ENCODE data around the gene TLE1. TPM values are rescaled to one million over a fixed set of nuclear protein-coding genes. Genes with fewer than 3 reads are reported as not detected.

The TLE1 gene
- total and polyA plus RNA-seq, 10 of the 15 experiments (the other 5 are each of a cell fraction or from before 2014, with no cell fraction given) = 0.04 to 0.23 (median 0.10) TPM; not detected in 6

DNA sequence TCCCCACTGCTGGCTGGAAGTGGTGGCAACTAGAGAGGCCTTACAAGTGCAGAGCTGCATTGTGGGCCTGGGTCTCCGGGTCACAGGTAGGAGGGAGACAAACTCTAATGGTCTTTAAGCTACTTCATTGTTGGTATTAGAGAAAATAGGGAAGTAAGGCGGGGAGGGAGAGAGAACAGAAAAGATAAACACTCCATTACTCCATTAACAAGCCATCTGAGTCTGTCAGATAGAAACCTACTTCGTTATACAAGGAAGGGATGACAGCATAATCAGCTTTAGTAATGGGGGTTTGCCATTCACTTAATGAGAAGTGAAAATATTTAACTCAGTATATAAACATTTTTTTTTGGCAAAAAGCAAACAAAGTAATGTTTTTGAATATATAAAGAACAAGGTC lies 107.4 kb downstream of the TLE1 start:
- ChIA-PET SMC1A (ENCODE audit: uncharacterized antibody, unreplicated experiment) (no interaction called here), POLR2A (interaction anchor here (0.6 kb wide), 1 partner anchor 12 kb away, joined by 3 read pairs; no protein-coding TSS in a partner anchor), RAD21 (ENCODE audit: unreplicated experiment) (no interaction called here), CTCF (no interaction called here)
- WGBS (ENCODE audit: insufficient coverage, insufficient replicate concordance, low lambda C conversion rate, missing lambda C conversion rate) = 5% methylated on average over 3 of the region's 3 CpGs
- H3K79me2 ChIP-seq (ENCODE audit: control insufficient read depth, insufficient read depth, low read length) = no peaks in the 10 kb centered on the region
- H3K4me1 ChIP-seq (ENCODE audit: control insufficient read depth, insufficient read depth, low read length) = no peaks in the 10 kb centered on the region
- in situ Hi-C loops (cut with MboI) = no loop called here
- ATAC-seq (no peak), DNase-seq (ENCODE audit: low read depth, low spot score) (no peak), FAIRE-seq (no peak)
- no peak overlapping the region for H2AFZ ChIP-seq (ENCODE audit: control insufficient read depth, low read depth, low read length)
- BruUV-seq (replicated peaks) = no TSS peak
- no peak overlapping the region for H3K4me3 ChIP-seq
- intact Hi-C loops (cut with micrococcal nuclease; ENCODE audit: unreplicated experiment) = no loop called here
- no peak overlapping the region for H3K27ac ChIP-seq (ENCODE audit: control insufficient read depth, insufficient read depth)
- no peaks in the 10 kb centered on the region for H3K9me3 ChIP-seq (replicated peaks; ENCODE audit: control insufficient read depth, insufficient read depth, low read length)
- H3K9ac ChIP-seq (ENCODE audit: control insufficient read depth, insufficient read depth, low read length) = no peak overlapping the region
- no peak overlapping the region for H3K4me2 ChIP-seq (ENCODE audit: control insufficient read depth, insufficient read depth)
- no peaks in the 10 kb centered on the region for H3K36me3 ChIP-seq (ENCODE audit: control insufficient read depth in 2 of 2, insufficient read depth in 2 of 2, low read length in 1 of 2)
- no peak for TF ChIP-seq PML (IDR thresholded peaks at IDR 0.05; ENCODE audit: low read length)
- H4K20me1 ChIP-seq (ENCODE audit: control insufficient read depth, insufficient read depth) = no peaks in the 10 kb centered on the region
- no peaks in the 10 kb centered on the region for H3K27me3 ChIP-seq (replicated peaks in 1 of 2; ENCODE audit: control insufficient read depth in 2 of 2, insufficient read depth in 2 of 2, low read length in 1 of 2)

DNA sequence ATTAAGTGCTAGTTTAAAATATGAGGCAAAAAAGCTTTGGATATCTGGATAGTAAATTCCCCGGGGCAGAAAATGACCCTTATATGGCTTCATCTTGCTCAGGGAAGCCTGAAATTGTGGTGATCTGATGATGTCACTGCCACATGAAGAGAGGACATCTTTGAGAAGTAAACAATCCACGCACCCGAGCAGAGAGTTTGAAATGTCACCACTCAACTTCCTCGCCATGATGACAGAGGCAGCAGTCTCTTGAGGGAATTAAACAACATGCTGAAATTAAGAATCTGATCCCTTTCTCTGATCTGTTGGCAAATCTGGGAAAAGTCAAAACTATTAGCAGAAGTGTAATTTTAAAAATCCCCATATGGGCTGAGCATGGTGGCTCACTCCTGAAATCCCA lies 110.0 kb downstream of the TLE1 start:
- CTCF ChIA-PET = no interaction called here
- in situ Hi-C loops (cut with MboI) = no loop called here
- TF ChIP-seq, protein P1, sequence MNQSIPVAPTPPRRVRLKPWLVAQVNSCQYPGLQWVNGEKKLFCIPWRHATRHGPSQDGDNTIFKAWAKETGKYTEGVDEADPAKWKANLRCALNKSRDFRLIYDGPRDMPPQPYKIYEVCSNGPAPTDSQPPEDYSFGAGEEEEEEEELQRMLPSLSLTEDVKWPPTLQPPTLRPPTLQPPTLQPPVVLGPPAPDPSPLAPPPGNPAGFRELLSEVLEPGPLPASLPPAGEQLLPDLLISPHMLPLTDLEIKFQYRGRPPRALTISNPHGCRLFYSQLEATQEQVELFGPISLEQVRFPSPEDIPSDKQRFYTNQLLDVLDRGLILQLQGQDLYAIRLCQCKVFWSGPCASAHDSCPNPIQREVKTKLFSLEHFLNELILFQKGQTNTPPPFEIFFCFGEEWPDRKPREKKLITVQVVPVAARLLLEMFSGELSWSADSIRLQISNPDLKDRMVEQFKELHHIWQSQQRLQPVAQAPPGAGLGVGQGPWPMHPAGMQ (IDR thresholded peaks at IDR 0.05; ENCODE audit: borderline replicate concordance) = no peak
- TF ChIP-seq STAT3 (IDR thresholded peaks at IDR 0.05; ENCODE audit: low read depth, low read length) = no peak
- TF ChIP-seq GATAD2B (conservative IDR thresholded peaks at IDR 0.05; ENCODE audit: low read depth) = no peak
- TF ChIP-seq ZNF207 (IDR thresholded peaks at IDR 0.05; ENCODE audit: borderline replicate concordance) = no peak
- TF ChIP-seq SP1 (IDR thresholded peaks at IDR 0.05; ENCODE audit: low read depth, low read length) = no peak
- no peak for TF ChIP-seq YBX1 (IDR thresholded peaks at IDR 0.05)
- no peak for TF ChIP-seq WRNIP1 (IDR thresholded peaks at IDR 0.05; ENCODE audit: borderline replicate concordance, low read depth, low read length)
- TF ChIP-seq MTA3 (IDR thresholded peaks at IDR 0.05; ENCODE audit: borderline replicate concordance, low read length) = no peak
- TF ChIP-seq DPF2 (IDR thresholded peaks at IDR 0.05) = no peak
- no peak for TF ChIP-seq TARDBP (IDR thresholded peaks at IDR 0.05; ENCODE audit: borderline replicate concordance)
- TF ChIP-seq, protein P2, sequence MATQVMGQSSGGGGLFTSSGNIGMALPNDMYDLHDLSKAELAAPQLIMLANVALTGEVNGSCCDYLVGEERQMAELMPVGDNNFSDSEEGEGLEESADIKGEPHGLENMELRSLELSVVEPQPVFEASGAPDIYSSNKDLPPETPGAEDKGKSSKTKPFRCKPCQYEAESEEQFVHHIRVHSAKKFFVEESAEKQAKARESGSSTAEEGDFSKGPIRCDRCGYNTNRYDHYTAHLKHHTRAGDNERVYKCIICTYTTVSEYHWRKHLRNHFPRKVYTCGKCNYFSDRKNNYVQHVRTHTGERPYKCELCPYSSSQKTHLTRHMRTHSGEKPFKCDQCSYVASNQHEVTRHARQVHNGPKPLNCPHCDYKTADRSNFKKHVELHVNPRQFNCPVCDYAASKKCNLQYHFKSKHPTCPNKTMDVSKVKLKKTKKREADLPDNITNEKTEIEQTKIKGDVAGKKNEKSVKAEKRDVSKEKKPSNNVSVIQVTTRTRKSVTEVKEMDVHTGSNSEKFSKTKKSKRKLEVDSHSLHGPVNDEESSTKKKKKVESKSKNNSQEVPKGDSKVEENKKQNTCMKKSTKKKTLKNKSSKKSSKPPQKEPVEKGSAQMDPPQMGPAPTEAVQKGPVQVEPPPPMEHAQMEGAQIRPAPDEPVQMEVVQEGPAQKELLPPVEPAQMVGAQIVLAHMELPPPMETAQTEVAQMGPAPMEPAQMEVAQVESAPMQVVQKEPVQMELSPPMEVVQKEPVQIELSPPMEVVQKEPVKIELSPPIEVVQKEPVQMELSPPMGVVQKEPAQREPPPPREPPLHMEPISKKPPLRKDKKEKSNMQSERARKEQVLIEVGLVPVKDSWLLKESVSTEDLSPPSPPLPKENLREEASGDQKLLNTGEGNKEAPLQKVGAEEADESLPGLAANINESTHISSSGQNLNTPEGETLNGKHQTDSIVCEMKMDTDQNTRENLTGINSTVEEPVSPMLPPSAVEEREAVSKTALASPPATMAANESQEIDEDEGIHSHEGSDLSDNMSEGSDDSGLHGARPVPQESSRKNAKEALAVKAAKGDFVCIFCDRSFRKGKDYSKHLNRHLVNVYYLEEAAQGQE (IDR thresholded peaks at IDR 0.05; ENCODE audit: low read depth, low read length) = no peak

More for the DNA sequence above, 110.0 kb downstream of the TLE1 start:
- no peak overlapping the region for H3K27ac ChIP-seq (ENCODE audit: control insufficient read depth, insufficient read depth)
- ChIA-PET POLR2A (no interaction called here), SMC1A (ENCODE audit: uncharacterized antibody, unreplicated experiment) (no interaction called here), RAD21 (ENCODE audit: unreplicated experiment) (no interaction called here)
- H3K4me3 ChIP-seq = no peak overlapping the region
- H3K36me3 ChIP-seq (ENCODE audit: control insufficient read depth in 2 of 2, insufficient read depth in 2 of 2, low read length in 1 of 2) = no peaks in the 10 kb centered on the region
- intact Hi-C loops (cut with micrococcal nuclease; ENCODE audit: unreplicated experiment) = no loop called here
- no peaks in the 10 kb centered on the region for H3K4me1 ChIP-seq (ENCODE audit: control insufficient read depth, insufficient read depth, low read length)
- no peaks in the 10 kb centered on the region for H3K79me2 ChIP-seq (ENCODE audit: control insufficient read depth, insufficient read depth, low read length)
- H3K9me3 ChIP-seq (replicated peaks; ENCODE audit: control insufficient read depth, insufficient read depth, low read length) = no peaks in the 10 kb centered on the region
- no peak overlapping the region for H3K4me2 ChIP-seq (ENCODE audit: control insufficient read depth, insufficient read depth)
- no peak for ATAC-seq
- BruUV-seq (replicated peaks) = no TSS peak
- DNase-seq (ENCODE audit: low read depth, low spot score) = no peak
- H3K9ac ChIP-seq (ENCODE audit: control insufficient read depth, insufficient read depth, low read length) = no peak overlapping the region
- H4K20me1 ChIP-seq (ENCODE audit: control insufficient read depth, insufficient read depth) = no peaks in the 10 kb centered on the region
- FAIRE-seq = no peak
- H3K27me3 ChIP-seq (replicated peaks in 1 of 2; ENCODE audit: control insufficient read depth in 2 of 2, insufficient read depth in 2 of 2, low read length in 1 of 2) = no peaks in the 10 kb centered on the region
- 71% methylated on average over 4 of the region's 4 CpGs for WGBS (ENCODE audit: insufficient coverage, insufficient replicate concordance, low lambda C conversion rate, missing lambda C conversion rate)
- H2AFZ ChIP-seq (ENCODE audit: control insufficient read depth, low read depth, low read length) = no peak overlapping the region

Measured in GM12878 (cell line).